Activated CD4-positive, alpha-beta T cell treated with anti-CD3 and anti-CD28 coated beads for 1 hour (primary cell): Measurements from ENCODE around the gene NOTCH3.

Source experiments
- DNase-seq: peaks from one replicate; pipeline ENCODE4 v3.0.0-alpha.2; 2020

Gene NOTCH3

DNA sequence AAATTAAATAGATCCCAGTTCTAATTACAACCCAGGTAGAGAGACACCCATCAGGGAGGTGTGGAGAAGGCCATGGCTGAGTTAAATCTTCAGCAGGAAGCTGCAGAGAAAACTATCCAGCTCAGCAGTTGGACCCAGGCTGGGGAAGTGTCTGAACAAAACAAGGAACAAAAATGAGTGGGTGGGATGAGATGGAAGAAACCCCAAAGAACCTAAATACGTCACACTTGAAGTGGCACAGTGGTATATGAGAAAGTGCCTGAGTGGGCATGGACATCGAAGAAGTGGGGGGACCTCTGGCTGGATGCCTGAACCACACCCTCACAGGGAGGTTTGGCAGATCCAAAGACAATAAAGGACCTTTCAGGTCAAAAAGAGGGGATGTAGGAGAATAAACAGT lies 35.0 kb upstream of the NOTCH3 start:
- no peak for DNase-seq

DNA sequence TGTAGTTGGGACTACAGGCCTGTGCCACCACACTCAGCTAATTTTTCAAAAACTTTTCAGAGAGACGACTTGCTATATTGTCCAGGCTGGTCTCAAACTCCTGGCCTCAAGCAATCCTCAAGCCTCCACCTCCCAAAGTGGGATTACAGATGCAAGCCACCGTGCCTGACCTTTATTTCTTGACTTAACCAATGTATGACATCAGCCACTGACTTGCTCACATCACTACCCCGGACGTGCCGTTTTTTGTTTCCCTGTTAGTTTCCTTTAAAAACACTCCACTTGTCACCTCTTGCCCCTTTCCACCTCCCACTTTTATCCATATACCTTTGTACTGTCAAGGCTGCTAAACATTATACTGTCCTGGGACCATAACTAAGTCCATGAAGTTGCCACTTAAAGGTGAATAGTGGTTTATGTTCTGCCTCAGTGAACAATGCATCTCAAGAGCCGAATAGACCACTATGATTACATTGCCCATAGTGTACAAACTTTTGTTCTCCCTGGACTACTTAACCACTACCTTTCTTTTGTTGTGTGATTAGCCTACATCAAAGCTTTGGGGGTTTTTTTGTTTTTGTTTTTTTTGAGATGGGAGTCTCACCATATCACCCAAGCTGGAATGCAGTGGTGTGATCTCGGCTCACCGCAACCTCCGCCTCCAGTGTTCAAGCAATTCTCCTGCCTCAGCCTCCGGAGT lies 33.8 kb upstream of the NOTCH3 start:
- DNase-seq, result no peak

DNA sequence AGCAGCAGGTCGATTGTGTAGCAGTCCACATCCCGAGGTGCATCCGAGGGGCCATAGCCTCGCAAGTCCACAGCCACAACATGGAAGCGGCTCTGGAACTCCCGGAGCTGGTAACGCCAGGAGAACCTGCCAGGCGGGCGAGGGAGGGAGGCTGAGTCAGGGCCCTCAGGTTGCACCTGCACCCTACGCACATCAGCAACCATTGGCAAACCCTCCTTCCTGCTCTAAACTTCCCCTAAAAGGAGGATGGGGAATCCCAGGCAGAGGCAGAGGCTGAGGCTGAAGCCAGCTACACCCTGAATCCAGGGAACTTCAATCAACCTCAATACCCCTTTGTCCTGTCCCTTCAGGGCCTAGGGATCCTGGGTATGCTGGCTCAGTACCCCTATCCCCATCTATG lies 30.5 kb upstream of the NOTCH3 start:
- no peak for DNase-seq

DNA sequence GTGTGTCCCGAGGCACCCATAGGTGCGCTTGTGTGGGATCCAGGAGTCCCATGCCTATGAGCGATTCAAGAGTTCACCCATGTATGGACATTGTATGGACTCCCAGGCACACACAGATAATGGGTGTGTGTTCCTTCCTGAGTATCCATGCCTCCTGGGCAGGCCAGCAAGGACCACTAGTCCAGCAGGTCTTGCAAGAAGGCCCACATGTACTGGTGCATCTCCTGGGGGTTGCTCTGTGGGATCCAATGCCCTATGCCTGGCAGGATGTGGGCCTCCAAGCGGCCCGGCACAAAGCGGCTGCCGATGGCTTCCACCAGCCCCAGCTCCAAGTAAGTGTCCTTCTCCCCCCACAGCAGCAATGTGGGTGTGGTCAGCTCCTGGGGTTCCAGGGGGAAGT lies 26.5 kb upstream of the NOTCH3 start:
- no peak for DNase-seq

DNA sequence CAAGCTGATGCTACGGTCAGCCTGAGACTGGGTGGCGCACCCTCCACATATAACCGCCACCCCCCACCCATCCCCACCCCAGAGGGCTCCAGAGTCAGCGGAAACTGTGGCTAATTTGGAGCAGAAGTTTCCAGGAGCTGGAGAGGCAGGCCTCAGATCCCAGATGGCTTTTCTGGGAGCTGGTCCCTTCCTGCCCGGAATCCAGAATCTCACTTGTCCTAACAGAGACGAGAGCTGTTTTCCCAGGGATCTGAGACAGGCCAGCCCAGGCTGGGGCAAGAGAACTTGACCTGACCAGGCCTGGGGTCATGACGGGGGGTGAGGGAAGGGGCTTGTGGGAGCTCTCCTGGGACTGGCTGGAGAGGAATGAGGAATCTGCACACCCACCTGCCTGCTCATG lies 25.0 kb upstream of the NOTCH3 start:
- no peak for DNase-seq

DNA sequence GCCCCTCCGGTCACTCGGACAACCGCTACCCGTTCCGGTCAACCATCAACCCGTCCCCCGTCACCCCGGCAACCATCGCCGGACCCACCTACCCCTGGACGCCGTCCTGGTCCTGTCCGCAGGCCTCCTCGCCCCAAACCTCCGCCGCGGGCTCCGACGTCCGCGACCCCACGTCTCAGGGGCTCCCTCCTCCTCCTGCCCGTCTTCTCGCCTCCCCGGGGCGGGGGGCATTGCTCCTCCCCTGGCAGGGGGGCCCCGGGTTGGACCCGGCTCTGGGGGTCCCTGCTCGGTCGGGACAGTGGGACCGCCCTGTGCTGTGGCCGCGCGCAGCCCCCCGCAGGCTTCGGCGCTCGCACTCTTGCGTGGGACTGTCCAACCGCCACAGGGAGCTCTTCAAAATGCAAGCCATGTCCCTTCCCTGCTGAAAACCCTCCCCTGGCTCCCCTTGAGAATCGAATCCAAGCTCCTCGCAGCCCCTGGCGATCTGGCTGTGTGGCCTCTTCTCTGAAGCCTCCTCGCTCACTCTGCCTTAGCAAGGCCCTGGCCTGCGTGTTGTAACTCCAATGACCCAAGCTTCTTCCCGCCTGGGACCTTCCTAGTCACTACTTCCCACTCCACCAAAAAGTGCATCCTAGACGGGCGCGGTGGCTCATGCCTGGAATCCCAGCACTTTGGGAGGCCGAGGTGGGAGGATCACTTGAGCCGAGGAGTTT lies 23.0 kb upstream of the NOTCH3 start:
- no peak for DNase-seq

DNA sequence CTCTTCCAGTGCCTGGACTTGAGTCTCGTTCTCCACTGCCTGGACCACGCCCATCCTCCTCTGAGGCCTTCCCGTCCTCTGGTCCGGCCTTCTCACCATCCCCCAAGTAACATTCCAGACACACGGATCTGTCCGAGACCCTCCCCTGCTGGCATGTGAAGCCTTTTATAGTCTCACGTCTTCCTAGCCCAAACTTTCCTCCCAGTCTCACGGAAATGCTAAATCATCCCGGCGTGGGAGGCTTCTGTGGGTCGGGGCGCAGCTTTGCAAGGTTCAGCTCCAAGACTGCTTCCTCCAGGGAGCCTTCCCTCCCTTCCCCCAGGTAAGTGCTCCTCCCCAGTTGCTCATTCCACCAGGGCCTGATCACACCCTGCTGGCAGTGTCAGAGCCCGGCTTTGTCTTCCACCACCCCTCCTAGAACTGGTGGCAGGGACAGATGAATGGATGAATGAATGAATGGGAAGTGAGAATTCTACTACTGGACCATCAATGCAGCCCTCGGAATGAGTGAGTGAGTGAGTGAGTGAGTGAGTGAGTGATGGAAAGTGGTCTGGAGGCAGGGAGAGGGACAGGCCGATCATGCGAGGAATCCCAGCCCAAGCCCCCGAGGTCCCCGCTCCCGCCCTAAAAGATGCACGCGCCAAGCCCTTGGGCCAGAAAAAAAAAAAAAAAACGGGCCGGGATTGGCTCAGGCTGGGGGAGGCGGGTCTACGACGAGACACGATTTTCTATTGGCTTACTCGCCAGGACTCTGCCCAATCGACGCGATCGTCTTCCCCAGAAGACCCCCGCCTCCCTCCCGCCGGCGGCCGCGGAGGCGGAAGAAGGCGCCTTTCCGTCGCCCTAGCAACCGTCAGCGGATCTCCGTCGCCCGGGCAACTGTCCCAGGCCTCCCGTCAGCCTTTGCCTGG lies 22.2 kb upstream of the NOTCH3 start:
- DNase-seq, result peak; percentile 52

DNA sequence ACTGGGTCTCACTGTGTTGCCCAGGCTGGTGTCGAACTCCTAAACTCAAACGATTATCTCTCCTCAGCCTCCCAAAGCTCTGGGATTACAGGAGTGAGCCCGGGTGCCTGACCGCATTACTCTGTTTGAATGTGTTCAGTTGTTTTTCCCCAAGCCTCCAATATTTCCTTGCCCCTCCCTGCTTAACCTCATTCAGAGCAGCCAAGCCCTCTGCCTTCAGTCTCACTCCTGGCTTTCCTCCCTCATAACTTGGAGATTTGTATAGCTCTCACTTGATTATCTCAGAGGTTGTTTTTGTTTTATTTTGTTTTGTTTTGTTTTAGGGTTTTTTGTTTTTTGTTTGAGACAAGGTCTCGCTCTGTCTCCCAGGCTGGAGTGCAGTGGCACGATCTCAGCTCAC lies 20.0 kb upstream of the NOTCH3 start:
- no peak for DNase-seq

DNA sequence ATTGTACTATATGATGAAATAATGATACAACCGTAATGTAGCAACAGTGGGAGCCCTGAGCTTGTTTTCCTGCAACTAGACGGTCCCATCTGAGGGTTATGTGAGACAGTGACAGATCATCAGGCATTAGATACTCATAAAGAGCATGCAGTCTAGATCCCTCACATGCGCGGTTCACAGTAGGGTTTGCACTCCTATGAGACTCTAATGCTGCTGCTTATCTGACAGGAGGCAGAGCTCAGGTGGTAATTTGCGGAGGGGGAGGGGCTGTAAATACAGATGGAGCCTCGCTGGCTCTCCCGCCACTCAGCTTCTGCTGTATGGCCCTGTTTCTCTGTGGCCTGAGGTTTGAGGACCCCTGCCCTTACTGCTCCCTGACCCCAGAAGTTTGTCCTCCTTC lies 17.7 kb upstream of the NOTCH3 start:
- DNase-seq, result no peak

DNA sequence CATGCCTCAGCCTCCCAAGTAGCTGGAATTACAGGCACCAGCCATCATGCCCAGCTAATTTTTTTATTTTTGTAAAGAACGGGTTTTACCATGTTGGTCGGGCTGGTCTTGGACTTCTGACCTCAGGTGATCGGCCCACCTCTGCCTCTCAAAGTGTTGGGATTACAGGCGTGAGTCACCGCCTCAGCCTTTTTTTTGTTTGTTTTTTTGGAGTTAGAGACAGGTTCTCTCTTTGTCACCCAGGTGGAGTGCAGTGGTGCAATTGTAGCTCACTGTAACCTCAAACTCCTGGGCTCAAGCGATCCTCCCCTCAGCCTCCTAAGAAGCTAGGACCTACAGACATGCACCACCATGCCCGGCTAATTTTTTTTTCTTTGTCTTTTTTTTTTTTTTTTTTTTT lies 15.6 kb upstream of the NOTCH3 start:
- DNase-seq, result no peak

DNA sequence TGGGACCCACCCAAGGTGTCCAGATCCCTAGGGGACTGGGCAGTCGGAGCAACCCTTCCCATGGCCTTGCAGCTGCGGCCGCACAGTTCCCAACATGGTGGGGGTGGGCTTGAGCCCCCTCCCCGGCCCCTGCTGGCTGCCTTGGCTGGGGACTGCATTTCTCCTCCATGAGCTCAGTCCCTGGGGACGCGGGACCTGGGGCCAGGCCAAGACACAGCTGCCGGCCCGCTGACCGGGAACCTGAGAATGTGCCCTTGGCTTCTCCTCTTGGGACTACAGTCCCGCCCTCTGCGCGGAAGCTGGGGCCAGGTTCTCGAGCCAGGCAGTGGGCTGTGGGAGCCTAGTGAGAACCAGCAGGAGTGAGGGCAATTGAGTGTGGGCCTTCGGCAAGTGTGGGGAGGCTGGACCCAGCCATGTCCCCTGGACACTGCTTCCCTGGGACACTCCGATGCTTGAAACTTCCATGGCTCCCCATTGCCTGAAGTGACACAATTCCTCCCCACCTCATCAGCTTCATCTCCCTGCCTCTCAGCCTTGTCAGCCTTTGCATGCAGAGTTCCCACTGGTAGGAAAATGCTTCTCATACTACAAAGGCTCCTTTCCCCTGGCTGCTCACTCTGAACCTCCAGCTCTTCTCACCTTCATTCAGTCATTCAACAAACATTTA lies 13.1 kb upstream of the NOTCH3 start:
- DNase-seq, result no peak

DNA sequence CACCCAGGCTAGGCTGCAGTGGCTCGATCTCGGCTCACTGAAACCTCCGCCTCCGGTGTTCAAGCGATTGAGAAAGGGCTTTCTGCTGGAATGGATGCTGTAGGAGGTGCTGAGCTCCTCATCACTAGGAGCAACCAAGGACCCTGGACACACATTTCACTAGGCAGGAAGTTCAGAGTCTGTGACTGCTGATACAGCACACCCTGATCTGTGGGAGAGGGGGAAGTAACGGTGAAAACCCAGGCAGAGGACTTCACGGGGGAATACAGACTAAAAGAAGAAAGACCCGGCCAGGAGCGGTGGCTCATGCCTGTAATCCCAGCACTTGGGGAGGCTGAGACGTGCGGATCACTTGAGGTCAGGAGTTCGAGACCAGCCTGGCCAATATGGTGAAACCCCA lies 11.9 kb upstream of the NOTCH3 start:
- DNase-seq, result no peak

DNA sequence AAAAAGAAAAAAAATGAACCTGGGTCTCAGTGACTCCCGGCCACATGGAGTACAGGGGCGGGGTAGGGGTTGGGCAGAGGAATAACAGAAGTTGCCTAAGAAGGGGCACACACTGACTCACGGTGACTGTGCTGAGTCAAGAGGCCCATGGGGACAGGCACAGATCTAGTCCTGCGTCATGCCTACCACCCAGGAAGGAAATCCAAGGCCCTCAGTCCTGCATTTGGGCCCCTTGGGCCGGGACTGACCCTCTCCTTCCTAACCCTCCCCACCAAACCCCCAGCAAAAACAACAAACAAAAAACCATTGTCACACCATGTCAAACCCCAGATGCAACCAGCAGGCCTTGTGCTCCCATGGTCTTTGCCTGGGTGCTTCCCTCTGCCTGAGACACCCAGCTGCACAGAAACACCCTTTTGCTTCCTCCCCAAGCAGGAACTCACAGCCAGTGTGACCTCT lies 9.6 kb upstream of the NOTCH3 start:
- no peak for DNase-seq

DNA sequence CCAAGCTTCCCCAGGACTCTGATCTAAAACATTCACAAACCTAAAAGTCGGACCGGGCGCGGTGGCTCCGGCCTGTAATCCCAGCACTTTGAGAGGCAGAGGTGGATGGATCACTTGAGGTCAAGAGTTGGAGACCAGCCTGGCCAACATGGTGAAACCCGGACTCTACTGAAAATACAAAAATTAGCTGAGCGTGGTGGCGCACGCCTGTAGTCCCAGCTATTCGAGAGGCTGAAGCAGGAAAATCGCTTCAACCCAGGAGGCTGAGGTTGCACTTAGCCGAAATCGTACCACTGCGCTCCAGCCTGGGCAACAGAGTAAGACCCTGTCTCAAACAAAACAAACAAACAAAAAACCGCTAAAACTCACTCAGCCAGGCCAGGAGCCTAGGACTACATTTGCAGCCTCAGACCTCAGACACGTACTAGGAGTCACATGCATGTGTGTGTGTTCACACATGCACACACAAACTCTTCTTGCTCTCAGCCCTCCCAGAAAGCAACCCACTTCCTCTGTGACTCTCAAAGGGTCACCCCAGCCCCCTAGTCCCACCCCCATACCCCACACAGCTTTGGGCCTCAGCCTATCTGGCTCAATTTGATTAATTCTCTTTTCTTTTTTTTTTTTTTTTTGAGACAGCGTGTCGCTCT lies 704 bp upstream of the NOTCH3 start:
- DNase-seq, result no peak

DNA sequence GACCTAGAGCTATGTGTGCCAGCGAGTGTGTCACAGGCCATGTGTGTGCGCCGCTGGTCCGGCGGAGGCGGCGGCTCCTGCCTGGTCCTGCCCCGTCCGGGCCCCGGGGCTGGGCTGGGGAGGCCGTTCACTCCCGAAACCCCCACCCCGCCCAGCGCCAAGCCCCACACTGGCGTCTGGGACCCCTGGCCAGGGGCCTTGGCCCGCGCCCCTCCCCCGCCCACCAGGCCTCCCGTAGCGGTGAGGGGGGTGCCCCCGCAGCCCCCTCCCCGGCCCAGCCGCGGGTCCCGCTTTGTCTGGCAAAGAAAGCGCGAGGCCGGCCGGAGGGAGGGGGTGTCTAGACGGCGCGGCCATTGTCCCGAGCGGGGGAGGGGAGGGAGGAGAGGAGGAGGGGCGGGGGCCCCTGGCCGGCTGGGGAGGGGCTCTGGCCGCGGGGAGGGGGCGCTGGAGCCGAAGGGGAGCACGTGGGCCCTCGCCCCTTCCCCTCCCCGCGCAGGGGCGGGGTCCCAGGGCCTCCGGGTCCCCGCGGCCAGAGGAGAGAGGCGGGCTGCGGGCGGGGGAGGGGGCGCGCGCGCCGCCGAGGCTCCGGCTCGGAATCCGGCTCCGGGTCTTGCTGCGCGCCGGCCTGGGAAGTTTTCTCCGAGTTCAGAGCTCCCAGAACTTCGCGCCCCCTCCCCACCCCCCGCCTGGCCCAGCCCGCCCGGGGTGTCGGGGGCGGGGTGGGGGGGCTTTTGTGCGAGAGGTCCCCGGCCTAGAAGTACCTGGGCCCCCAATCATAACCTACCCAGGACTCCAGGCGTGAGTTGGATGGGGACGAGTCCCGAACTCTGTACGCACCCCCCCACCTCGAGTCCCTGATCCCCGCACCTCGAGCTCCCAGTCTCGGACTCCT lies 888 bp downstream of the NOTCH3 start:
- DNase-seq, result no peak

DNA sequence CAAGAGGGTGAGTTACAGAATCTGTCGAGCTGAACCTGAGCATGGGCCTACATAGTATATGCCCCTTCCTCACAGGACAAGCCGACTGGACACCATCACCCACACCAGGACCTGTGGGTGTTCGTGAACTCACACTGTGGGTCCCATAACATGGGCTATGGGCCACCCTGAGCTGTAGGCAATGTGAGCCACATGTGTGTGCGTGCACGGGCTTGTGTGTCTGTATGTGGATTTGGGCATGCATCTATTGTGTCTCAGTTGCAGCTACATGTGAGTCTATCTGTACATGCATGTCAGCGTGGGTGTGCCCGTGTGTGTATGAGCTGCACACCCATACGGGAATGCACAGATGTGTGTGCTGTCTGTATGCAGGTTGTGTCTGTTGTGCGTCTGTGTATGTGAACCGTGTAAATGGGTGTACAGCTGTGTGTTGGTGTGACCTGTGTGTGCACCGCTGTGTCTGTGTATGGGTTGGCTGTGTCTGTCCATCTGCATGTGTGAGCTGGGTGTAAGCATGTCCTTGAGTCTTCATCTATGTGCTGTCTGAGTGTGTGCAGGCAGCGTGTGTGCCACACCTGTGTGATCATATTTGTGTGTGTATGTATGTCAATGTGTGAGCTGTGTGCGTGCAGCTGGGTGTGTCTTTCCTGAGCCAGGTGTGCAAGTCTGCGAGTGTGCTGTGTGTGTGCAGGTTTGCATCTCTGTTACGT lies 1.7 kb downstream of the NOTCH3 start:
- DNase-seq, result no peak

DNA sequence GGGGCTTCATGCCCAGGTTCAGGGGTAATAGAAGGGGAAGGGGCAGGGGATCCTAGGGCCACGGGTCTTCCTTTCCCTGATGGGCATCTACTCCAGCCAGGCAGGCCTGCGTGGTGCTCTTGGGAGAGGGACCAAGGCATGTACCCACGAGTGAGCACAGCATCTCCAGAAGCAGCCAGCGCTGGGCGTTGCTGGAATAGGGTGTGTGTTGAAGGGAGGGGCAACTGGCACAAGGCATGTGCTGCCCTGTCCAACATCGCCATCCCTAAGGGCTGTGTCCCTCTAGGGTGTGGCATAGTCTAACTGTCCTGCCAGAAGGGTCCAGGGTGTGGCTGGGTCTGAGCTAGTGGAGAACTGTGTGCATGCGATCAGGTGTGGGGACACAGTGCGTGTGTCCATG lies 2.9 kb downstream of the NOTCH3 start:
- no peak for DNase-seq

DNA sequence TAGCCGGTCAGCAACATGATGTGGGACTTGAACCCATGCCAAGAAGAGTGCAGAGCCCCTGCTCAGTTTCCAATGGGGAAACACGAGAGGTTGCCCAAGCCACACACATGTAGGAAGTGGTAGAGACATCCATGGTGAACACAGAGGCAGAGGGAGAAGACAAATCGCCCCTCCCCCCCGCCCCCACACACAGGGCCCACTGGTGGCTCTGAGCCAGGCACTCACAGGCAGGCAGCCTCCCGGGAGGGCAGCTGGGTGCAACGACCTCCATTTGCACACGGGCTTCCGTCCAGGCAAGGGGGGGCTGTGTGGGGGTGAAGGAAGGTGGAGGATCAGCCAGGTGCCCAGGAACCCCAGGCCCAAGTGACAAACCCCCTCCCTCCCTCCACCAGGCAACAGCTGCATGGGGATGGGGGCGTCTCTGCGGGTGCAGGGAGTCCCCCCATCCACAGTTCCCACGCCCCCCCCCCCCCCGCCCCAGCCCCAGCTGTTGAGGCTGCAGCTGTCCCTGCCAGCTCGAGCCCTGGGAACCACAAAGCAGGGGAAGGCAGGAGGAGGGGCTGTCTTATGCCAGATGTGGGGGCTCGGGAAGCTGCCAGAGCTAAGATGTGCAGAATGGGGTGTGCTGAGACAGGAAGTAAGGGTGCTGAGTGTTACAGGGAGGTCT lies 3.4 kb downstream of the NOTCH3 start:
- DNase-seq, result no peak

DNA sequence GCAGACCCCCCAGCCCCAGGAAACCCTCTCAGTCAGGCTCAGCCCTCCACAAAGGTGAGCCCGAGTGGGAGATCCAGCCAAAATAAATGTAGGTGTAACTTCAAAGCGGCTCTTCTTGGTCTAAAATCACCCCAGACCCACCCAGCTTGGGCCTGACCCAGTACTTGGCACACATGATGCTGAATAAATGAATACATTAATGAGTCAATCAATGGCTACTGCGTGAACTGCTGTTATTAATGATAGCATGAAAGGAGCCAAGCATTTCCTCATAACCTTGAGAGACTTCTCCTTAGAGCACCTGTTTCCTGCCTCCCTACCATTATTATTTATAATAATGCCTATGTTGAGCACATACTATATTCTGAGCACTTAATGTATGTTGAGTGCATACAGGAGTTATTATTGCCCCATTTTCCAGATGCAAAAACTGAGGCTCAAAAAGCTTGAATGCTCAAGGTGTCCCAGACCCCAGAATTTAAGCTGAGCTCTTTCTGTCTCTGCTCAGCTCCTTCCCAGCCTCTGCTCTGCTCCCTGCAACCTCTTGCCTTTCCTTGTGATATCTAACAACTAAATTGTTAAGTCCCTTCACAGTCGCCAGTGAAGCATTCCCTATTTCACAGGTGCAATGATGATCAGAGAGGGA lies 4.3 kb downstream of the NOTCH3 start:
- no peak for DNase-seq
